CD4-positive, alpha-beta T cell (primary cell): ENCODE results near the gene OSBPL7. TPM values are rescaled to one million over a fixed set of nuclear protein-coding genes. Genes with fewer than 3 reads are reported as not detected.

Source experiments
- ATAC-seq: fragments of 200-7000 bp; cut with Tn5 transposase; one replicate; pipeline ENCODE4 v1.10.0; 2022; ENCODE audit warnings: mild to moderate bottlenecking; ENCODE audit not compliant: poor library complexity
- CTCF ChIA-PET: fragments of 350-600 bp; sonication (Branson Sonifier 250); formaldehyde crosslinking; loops from one replicate; lab custom pipeline; 2021; ENCODE audit warnings: antibody characterized with exemption, inconsistent platforms; lab: Charles Lee
- POLR2A ChIA-PET: fragments of 350-600 bp; sonication (Branson Sonifier 250); formaldehyde crosslinking; loops from one replicate; lab custom pipeline; 2021; ENCODE audit warnings: antibody characterized with exemption, inconsistent platforms; lab: Charles Lee
- DNase-seq, 14 experiments: peaks; one replicate each; pipeline ENCODE4 v3.0.0-alpha.2; 2013 to 2020; ENCODE audit warnings: mixed read lengths in 2 of 14
- H3K27ac ChIP-seq, 2 donors: one replicate each; pipeline versions ENCODE4 v1.5.1 to v1.7.0; 2013; ENCODE audit warnings: low read length in 2 of 2, low read depth in 1 of 2, mild to moderate bottlenecking in 1 of 2
- H3K27me3 ChIP-seq, 2 experiments: 1 replicate in 1 of 2; 2 replicates in 1 of 2; pipeline versions ENCODE4 v1.6.1 to v1.7.0; 2013; ENCODE audit warnings: low read length in 2 of 2, control low read depth in 1 of 2, mild to moderate bottlenecking in 1 of 2, moderate library complexity in 1 of 2; ENCODE audit not compliant: insufficient read depth in 2 of 2, control insufficient read depth in 1 of 2
- H3K36me3 ChIP-seq: one replicate; pipeline ENCODE4 v1.6.1; 2013; ENCODE audit warnings: low read length, control low read depth; ENCODE audit not compliant: insufficient read depth
- H3K4me1 ChIP-seq: one replicate; pipeline ENCODE4 v1.6.1; 2013; ENCODE audit warnings: low read length, control low read depth; ENCODE audit not compliant: insufficient read depth
- H3K4me3 ChIP-seq: one replicate; pipeline ENCODE4 v1.5.1; 2013; ENCODE audit warnings: mild to moderate bottlenecking, low read length, moderate library complexity
- H3K9me3 ChIP-seq, 2 experiments: 1 replicate in 1 of 2; 2 replicates in 1 of 2; pipeline versions ENCODE4 v1.6.1 to v1.7.0; 2013; ENCODE audit warnings: low read length in 2 of 2, mild to moderate bottlenecking in 2 of 2, control low read depth in 1 of 2, moderate library complexity in 1 of 2; ENCODE audit not compliant: control insufficient read depth in 1 of 2, insufficient read depth in 1 of 2
- H3K27ac Mint-ChIP-seq: one replicate; pipeline ENCODE4 v1.8.0; 2020; ENCODE audit warnings: mixed read lengths
- H3K27me3 Mint-ChIP-seq: one replicate; pipeline ENCODE4 v1.8.0; 2021; ENCODE audit warnings: mixed read lengths
- H3K36me3 Mint-ChIP-seq: one replicate; pipeline ENCODE4 v1.8.0; 2021; ENCODE audit warnings: low read depth, mixed read lengths
- H3K4me1 Mint-ChIP-seq: one replicate; pipeline ENCODE4 v1.8.0; 2021; ENCODE audit warnings: low read depth, mixed read lengths
- H3K4me3 Mint-ChIP-seq: one replicate; pipeline ENCODE4 v1.8.0; 2020; ENCODE audit warnings: mild to moderate bottlenecking, mixed read lengths
- H3K9me3 Mint-ChIP-seq: one replicate; pipeline ENCODE4 v1.8.0; 2020; ENCODE audit warnings: mixed read lengths
- CTCF ChIP-seq: fragments of 200-600 bp; IDR thresholded peaks from one replicate; pipeline ENCODE4 v1.8.0; 2022; ENCODE audit warnings: antibody characterized with exemption, mild to moderate bottlenecking
- intact Hi-C, 2 experiments: fragments of 100-400 bp; cut with DNase I in 1 of 2; cut with micrococcal nuclease in 1 of 2; formaldehyde crosslinking; loops; one replicate each; pipeline versions ENCODE4 v1.15.1 to v1.9.0; 2023 to 2025; cut with DNase I, micrococcal nuclease
- total RNA-seq, 174 experiments: library from RNA in 2 of 174; stranded (reverse) in 2 of 174; gene quantifications; one replicate each; pipeline ENCODE4 v1.2.3 and lab custom pipeline; 2021 to 2026

The OSBPL7 gene
- total RNA-seq, 2 experiments from 2014 or later = 30.1 to 30.8 TPM

- ChIA-PET POLR2A (no interaction called here), CTCF (interaction anchor here (1.5 kb wide), 1 partner anchor 10 kb away, joined by 3 read pairs; no protein-coding TSS in a partner anchor)
- H3K27me3 Mint-ChIP-seq = peaks cover 59% of the 10 kb centered on the region
- Histone ChIP-seq H3K4me1 (peaks cover 3% of the 10 kb centered on the region), H3K27ac (no peak overlapping the region), H3K4me3 (no peak overlapping the region), H3K27me3 (peaks cover 18 to 22% of the 10 kb centered on the region in 2 experiments), H3K9me3 (no peaks in the 10 kb centered on the region), H3K36me3 (no peaks in the 10 kb centered on the region)
- intact Hi-C loops = no loop called here
- no peak for ATAC-seq
- no peaks in the 10 kb centered on the region for H3K9me3 Mint-ChIP-seq
- H3K36me3 Mint-ChIP-seq = no peaks in the 10 kb centered on the region
- no peak for DNase-seq
- H3K27ac Mint-ChIP-seq = no peak overlapping the region
- no peak overlapping the region for H3K4me3 Mint-ChIP-seq
- TF ChIP-seq CTCF = no peak
- peaks cover 4% of the 10 kb centered on the region for H3K4me1 Mint-ChIP-seq
These were observed 36.2 kb upstream of the OSBPL7 start for GRCh38 chr17:47857551-47858455.

GRCh38 chr17:47856830-47857229 lies 35.2 kb upstream of the OSBPL7 start:
- intact Hi-C loops = no loop called here
- TF ChIP-seq CTCF = no peak
- Mint-ChIP-seq H3K4me3 (no peak overlapping the region), H3K4me1 (peaks cover 8% of the 10 kb centered on the region), H3K27ac (no peak overlapping the region), H3K36me3 (no peaks in the 10 kb centered on the region), H3K27me3 (peaks cover 69% of the 10 kb centered on the region), H3K9me3 (no peaks in the 10 kb centered on the region)
- no peak for DNase-seq
- Histone ChIP-seq H3K27ac (no peak overlapping the region), H3K27me3 (peaks cover 28 to 32% of the 10 kb centered on the region in 2 experiments), H3K36me3 (no peaks in the 10 kb centered on the region), H3K9me3 (peaks cover 0 to under 1% of the 10 kb centered on the region in 2 experiments), H3K4me1 (peaks cover 7% of the 10 kb centered on the region), H3K4me3 (no peak overlapping the region)
- CTCF ChIA-PET = interaction anchor here (1.5 kb wide), 1 partner anchor 9 kb away, joined by 3 read pairs; no protein-coding TSS in a partner anchor
- POLR2A ChIA-PET = no interaction called here
- no peak for ATAC-seq

- H3K9me3 Mint-ChIP-seq = no peaks in the 10 kb centered on the region
- no peak overlapping the region for H3K27ac ChIP-seq
- H3K27ac Mint-ChIP-seq = no peak overlapping the region
- peaks cover 35 to 40% of the 10 kb centered on the region in 2 experiments for H3K27me3 ChIP-seq
- intact Hi-C loops = no loop called here
- no peak overlapping the region for H3K4me3 Mint-ChIP-seq
- TF ChIP-seq CTCF = no peak
- peaks cover 10% of the 10 kb centered on the region for H3K4me1 Mint-ChIP-seq
- no peak overlapping the region for H3K4me3 ChIP-seq
- H3K4me1 ChIP-seq = peaks cover 18% of the 10 kb centered on the region
- H3K36me3 Mint-ChIP-seq = no peaks in the 10 kb centered on the region
- no peaks in the 10 kb centered on the region for H3K36me3 ChIP-seq
- H3K27me3 Mint-ChIP-seq = peaks cover 73% of the 10 kb centered on the region
- DNase-seq (no peak), ATAC-seq (no peak)
- H3K9me3 ChIP-seq = peaks cover 0 to 3% of the 10 kb centered on the region in 2 experiments
- ChIA-PET CTCF (interaction anchor here (1.1 to 1.3 kb wide), 2 partner anchors 13 to 115 kb away, joined by 3 read pairs; partner anchors contain the start of gene CDK5RAP3), POLR2A (no interaction called here)
These were observed 34.1 kb upstream of the OSBPL7 start for GRCh38 chr17:47855737-47856136.
